Measurements from ENCODE around the gene SQOR.

SQOR gene

DNA sequence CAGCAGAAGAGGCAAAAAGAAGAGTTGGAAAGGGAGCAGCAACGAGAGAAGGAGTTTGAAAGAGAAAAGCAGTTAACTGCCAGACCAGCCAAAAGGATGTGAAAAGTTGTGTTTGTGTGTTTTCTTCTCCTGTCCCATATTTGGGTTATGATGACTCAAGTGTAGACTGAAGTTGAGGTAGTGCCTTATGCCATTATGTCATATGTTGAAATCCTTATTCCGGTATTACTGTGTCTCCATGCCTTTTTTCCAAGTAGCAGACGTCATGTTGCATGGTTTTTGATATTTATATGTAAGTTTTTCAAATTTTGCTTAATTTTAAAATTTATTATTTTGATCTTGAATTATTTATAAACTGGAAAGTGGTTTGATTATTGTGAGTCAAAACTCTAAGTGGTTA lies 28.4 kb upstream of the SQOR start:
- no peak for TF ChIP-seq FOXP2 (optimal IDR thresholded peaks at IDR 0.05; ENCODE audit: borderline replicate concordance, extremely low read depth, extremely low read length, insufficient read depth)
- no peak for TF ChIP-seq SIN3A (IDR thresholded peaks at IDR 0.05; ENCODE audit: borderline replicate concordance, insufficient read depth, low read length)

GRCh38 chr15:45606841-45607240 lies 28.0 kb upstream of the SQOR start:
- no peak for TF ChIP-seq FOXP2 (optimal IDR thresholded peaks at IDR 0.05; ENCODE audit: borderline replicate concordance, extremely low read depth, extremely low read length, insufficient read depth)
- no peak for TF ChIP-seq SIN3A (IDR thresholded peaks at IDR 0.05; ENCODE audit: borderline replicate concordance, insufficient read depth, low read length)
- no peak for TF ChIP-seq POLR2AphosphoS5 (IDR thresholded peaks at IDR 0.05; ENCODE audit: low read depth, low read length)
- TF ChIP-seq TAF1 (IDR thresholded peaks at IDR 0.05; ENCODE audit: borderline replicate concordance, insufficient read depth, low read length), result no peak
- no peak for TF ChIP-seq REST (IDR thresholded peaks at IDR 0.05; ENCODE audit: insufficient read depth in 1 of 2, low read depth in 2 of 2, low read length in 2 of 2)

GRCh38 chr15:45611305-45611704 lies 23.5 kb upstream of the SQOR start:
- TF ChIP-seq FOXP2 (optimal IDR thresholded peaks at IDR 0.05; ENCODE audit: borderline replicate concordance, extremely low read depth, extremely low read length, insufficient read depth), result no peak

- TF ChIP-seq SIN3A (IDR thresholded peaks at IDR 0.05; ENCODE audit: borderline replicate concordance, insufficient read depth, low read length) (no peak), POLR2AphosphoS5 (IDR thresholded peaks at IDR 0.05; ENCODE audit: low read depth, low read length) (no peak), REST (IDR thresholded peaks at IDR 0.05; ENCODE audit: insufficient read depth in 1 of 2, low read depth in 2 of 2, low read length in 2 of 2) (no peak), FOXP2 (optimal IDR thresholded peaks at IDR 0.05; ENCODE audit: borderline replicate concordance, extremely low read depth, extremely low read length, insufficient read depth) (no peak), TAF1 (IDR thresholded peaks at IDR 0.05; ENCODE audit: borderline replicate concordance, insufficient read depth, low read length) (no peak)
These were observed 21.9 kb upstream of the SQOR start for GRCh38 chr15:45612790-45613415.

DNA sequence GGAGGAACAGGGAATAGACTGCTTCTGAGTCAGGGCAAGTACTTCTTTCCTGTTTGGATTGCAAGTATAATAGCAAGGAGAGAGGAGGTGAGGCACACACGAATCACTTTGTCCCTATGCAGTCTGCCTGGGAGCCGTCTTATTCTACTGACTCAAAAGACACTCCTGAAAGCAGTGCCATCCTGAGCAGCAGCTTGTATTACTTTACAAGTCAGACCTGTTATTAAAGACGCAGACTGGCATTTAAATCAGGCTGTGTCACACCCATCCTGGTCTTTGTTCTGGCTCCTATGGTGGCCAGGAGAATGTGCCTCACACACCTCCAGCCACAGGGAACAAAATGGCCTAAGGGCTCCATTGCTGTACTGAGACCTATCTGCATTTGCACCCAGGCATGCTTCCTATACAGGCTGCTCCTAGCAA lies 17.9 kb upstream of the SQOR start:
- TF ChIP-seq REST (IDR thresholded peaks at IDR 0.05; ENCODE audit: insufficient read depth in 1 of 2, low read depth in 2 of 2, low read length in 2 of 2), result no peak
- no peak for TF ChIP-seq SIN3A (IDR thresholded peaks at IDR 0.05; ENCODE audit: borderline replicate concordance, insufficient read depth, low read length)
- no peak for TF ChIP-seq TAF1 (IDR thresholded peaks at IDR 0.05; ENCODE audit: borderline replicate concordance, insufficient read depth, low read length)
- TF ChIP-seq POLR2AphosphoS5 (IDR thresholded peaks at IDR 0.05; ENCODE audit: low read depth, low read length), result no peak
- no peak for TF ChIP-seq FOXP2 (optimal IDR thresholded peaks at IDR 0.05; ENCODE audit: borderline replicate concordance, extremely low read depth, extremely low read length, insufficient read depth)

DNA sequence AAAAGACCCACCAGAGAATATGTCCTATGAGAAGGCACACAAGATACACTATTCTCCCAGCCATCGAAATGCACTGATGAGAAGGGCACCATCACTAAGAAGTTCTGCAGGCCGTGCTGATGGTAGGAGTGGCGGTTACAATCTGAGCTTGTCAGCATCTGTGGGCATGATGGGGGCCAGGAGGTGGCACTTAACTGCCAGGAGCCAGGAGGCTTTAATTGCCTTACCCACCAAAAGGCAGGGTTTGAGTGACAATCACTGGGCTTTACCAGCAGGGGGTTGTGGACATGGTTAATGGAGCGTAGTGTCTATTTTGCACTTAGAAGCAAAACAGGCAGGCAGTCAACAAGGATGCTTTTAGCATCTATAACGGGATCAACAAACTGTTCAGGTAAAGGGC lies 16.0 kb upstream of the SQOR start:
- no peak for TF ChIP-seq REST (IDR thresholded peaks at IDR 0.05; ENCODE audit: insufficient read depth in 1 of 2, low read depth in 2 of 2, low read length in 2 of 2)
- no peak for TF ChIP-seq FOXP2 (optimal IDR thresholded peaks at IDR 0.05; ENCODE audit: borderline replicate concordance, extremely low read depth, extremely low read length, insufficient read depth)
- TF ChIP-seq TAF1 (IDR thresholded peaks at IDR 0.05; ENCODE audit: borderline replicate concordance, insufficient read depth, low read length), result no peak
- TF ChIP-seq POLR2AphosphoS5 (IDR thresholded peaks at IDR 0.05; ENCODE audit: low read depth, low read length), result no peak
- no peak for TF ChIP-seq SIN3A (IDR thresholded peaks at IDR 0.05; ENCODE audit: borderline replicate concordance, insufficient read depth, low read length)

All from PFSK-1 (cell line).